ENCODE data around the gene LRP1B.
"Not testable (repeated sequence)": the region's sequence is repeated elsewhere in the genome, so short reads cannot be mapped to it uniquely, and the experiment has no call there.

Gene LRP1B

DNA sequence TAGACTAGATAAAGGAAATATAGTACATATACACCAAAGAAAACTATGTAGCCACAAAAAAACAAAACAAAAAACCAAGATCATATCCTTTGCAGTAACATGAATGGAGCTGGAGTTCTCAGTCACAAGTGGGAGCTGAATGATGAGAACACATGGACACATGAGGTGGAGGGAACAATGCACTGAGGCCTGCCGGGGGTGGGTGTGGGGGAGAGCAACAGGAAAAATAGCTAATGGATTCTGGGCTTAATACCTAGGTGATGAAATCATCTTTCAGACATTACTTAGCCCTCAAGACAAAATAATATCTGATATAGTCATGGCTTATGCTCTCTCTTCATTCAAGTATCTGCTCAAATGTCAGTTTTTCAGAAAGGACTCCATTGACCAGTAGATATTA, 930.6 kb downstream of the LRP1B start:
- DNase-seq, result no peak

DNA sequence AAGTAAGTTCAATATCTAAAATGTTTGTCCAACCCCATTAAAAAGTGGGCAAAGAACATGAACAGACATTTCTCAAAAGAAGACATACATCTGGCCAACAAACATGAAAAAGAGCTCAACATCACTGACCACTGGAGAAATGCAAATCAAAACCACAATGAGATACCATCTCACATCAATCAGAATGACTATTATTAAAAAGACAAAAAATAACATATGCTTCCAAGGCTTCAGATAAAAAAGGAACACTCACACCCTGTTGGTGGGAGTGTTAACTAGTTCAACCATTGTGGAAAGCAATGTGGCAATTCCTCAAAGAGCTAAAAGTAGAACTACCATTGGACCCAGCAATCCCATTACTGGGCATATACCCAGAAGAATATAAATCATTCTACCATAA, 931.1 kb downstream of the LRP1B start:
- no peak for DNase-seq

DNA sequence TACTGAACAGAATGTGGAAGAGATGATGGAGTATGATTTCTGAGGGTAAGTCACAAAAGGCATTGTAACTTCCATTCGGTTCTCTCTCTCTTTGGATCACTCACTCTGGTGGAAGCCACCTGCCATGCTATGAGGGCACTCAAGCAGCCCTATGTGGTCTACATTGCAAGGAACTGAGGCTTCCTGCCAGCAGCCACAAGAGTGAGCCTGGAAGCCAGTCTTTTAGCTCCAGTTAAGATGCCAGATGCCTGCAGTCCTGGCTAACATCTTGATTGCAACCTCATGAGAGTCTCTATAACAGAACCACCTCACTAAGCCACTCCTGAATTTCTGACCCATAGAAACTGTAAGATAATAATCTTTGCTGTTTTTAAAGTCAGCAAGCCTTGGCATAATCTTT, 935.7 kb downstream of the LRP1B start:
- DNase-seq, result no peak

GRCh38 chr2:141187075-141187439, 943.8 kb downstream of the LRP1B start:
- no peak for DNase-seq

DNA sequence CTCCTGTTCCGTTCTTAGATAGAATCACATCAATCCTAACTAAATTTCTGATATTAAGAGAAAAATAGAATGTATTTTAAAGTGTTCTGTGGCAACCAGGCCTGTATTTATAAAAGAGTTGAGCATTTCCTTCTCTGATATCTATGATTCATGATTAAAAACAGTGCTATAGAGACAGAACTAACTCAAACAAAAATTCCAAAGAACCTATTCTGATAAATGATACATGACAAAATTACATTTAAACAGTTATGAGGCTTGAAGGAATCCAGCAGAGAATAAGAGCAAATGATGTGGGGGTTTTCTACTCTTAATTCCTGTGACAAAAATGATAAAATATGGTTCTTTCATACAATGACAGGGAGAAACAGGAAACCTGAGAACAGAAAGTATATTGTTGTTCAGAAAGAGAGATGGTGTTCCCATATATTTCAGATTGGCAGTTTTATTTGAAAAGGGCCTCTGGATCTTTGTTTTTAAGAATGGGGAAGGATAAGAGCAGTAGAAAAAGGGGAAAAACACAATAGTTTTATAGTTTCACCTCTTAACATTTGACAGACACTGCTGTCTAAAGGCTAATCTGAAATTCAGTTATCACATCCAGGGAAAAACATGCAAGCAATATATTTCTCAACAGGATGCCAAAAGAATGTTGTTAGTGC, 944.3 kb downstream of the LRP1B start:
- DNase-seq, result no peak

DNA sequence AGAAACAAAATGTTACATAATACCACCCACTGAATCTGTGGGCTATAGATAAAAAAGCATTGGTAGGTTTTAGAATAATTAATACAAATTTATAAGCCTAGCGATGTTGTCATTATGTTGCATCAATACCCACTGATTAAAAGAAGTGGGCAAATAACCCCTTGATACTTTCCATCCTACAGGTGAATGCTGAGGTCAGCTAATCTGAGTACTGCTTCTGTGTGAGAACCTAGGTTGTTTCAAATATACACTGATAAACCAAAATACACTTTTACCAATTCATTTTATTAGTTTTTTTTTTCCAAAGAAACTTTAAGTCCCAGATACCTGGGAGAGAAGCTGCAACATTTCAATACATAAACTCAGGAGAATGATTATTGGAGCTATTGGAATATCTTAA, 948.6 kb downstream of the LRP1B start:
- no peak for DNase-seq

DNA sequence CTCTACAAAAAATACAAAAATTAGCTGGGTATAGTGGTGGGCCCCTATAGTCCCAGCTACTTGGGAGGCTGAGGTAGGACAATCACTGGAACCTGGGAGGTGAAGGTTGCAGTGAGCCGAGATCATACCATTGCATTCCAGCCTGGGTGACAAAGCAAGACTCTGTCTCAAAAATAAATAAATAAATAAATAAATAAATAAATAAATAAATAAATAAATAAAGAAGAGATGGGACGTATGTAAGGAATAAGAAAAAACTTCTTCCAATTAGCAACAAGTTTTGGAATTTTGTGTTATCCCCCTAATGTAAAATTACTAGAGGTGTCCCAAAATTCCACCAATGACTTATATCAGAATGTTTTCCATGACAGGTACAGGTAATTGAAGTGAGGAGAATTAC, 961.7 kb downstream of the LRP1B start:
- DNase-seq, result not testable (repeated sequence)

GRCh38 chr2:141162314-141162713, 968.5 kb downstream of the LRP1B start:
- DNase-seq, result no peak

DNA sequence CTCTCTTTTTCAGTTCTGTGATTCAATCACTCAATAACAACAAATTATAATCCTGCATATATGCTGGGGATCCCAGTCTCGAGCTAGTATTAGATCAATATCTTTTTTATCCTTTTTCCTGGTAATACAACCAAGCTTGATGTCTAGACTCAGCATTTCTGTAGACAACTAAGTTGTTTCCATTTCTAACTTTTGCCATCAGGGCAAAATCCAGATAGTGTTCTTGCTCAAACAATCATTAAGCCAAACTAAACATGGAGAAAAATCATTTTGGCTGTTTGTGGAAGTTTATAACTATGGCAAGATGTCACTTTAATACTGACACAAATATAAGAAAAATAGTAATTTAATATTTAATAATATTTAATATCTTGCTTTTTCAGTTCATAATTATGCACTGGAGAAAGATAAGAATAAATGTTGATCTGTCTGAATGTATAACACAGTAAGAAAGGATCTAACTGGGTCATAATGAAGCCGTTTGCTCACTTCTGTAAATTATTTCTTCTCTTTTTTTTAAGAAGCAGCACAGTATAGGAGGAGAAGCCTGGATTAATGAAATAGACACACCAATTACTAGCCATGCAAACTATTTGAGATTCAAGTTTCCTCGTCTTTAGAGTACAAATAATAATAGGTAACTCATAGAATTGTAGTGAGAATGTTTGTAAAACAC, 979.1 kb downstream of the LRP1B start:
- no peak for DNase-seq

DNA sequence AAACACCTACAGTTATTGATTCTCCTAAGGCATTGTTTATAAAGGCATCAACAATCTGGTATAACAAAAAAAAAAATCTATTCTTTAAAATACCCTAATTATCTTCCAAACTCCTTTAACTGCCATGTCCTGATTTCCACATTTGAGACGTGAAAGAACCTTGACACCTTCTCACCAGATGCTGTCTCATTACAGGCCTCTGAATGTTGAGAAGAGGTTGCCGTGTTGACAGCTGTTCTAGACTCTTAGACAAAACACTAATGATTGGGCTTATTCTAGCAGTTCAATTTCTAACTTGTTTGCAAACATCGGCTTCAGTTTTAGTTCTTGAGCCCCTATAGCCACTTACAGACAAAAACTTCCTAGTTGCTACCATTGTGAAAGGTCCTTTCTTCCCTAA, 988.8 kb downstream of the LRP1B start:
- DNase-seq, result no peak

- no peak for DNase-seq
Observed at GRCh38 chr2:141137122-141137693, 993.6 kb downstream of the LRP1B start.

DNA sequence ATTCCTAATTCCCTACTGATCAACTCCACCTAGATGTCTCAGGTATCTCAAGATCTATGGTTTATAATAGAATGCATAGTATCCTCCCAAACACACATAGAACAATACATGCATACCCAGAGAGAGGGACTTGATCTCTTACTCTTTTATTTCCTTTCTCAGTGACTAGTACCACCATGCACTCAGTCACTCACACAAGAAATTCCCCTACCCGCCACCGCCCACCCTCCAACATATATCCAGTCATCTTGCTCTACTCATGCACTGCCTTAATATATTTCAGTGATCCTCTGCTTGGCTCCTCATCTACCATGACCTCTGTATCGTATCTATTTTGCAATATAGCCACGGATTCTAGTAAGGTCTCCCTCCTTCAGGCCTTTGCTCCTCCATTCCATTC, 996.9 kb downstream of the LRP1B start:
- DNase-seq, result no peak

DNA sequence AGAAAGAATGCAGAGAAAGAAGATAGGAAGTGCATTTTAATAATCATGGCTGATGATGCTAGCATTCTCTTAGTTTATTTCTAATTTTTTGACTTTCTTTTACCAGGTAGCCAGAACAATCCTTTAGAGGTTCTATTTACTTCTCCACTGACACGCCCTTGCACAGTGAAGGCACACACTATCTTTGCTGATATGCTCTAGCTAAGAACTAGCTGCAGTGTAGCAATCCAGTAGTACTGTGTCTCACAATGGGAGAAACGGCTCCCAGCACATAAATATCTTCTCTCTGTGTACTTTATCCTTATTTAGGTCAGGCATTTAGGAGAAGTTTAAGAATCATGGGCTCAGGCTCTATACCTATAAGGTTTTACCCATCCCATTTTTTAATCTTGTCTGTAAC, 1005.4 kb downstream of the LRP1B start:
- DNase-seq, result no peak

- no peak for DNase-seq
Observed at GRCh38 chr2:141118836-141119235, 1012.0 kb downstream of the LRP1B start.

DNA sequence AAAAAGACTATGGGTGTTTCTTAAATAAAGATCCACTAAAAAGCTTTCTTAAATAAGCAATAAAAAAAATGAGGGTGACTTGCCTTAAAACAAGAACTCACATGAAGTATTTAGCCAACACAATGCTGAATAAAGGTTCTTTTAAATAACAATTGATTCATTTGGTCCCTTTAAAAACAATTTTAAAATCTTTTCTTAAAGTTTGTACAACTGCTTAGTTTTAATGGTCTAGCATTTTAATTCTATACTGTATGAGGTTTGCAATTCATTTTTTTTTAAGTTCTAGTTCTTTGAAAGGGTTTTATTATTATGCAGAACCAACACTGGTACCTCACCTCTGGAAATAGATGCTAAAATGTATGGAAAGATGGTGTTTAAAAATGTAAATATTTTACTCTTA, 1017.5 kb downstream of the LRP1B start:
- no peak for DNase-seq

- DNase-seq, result no peak
Observed at GRCh38 chr2:141109633-141110032, 1021.2 kb downstream of the LRP1B start.

- no peak for DNase-seq
Observed at GRCh38 chr2:141105763-141106162, 1025.1 kb downstream of the LRP1B start.

DNA sequence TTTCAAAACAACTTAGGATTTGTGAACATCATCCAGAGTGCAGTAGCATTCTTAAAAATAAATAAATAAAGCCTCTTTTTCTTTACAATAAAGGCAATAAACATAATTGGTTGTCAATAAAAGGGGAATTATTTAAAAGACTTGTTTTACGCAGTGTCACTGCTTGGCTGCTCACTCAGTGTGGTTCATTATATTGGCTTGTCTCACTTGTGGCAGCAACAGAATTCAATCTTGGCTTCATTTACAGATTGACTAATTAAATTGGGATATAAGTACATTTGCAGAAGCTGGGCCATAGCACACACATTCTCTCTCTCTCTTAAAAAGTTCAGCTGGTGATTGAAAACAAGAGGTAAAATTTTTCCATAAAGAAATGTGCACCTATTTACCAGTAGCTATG, 1027.6 kb downstream of the LRP1B start:
- no peak for DNase-seq

GRCh38 chr2:141079231-141079630, 1051.6 kb downstream of the LRP1B start:
- no peak for DNase-seq

GRCh38 chr2:141075753-141076152, 1055.1 kb downstream of the LRP1B start:
- DNase-seq, result no peak

DNA sequence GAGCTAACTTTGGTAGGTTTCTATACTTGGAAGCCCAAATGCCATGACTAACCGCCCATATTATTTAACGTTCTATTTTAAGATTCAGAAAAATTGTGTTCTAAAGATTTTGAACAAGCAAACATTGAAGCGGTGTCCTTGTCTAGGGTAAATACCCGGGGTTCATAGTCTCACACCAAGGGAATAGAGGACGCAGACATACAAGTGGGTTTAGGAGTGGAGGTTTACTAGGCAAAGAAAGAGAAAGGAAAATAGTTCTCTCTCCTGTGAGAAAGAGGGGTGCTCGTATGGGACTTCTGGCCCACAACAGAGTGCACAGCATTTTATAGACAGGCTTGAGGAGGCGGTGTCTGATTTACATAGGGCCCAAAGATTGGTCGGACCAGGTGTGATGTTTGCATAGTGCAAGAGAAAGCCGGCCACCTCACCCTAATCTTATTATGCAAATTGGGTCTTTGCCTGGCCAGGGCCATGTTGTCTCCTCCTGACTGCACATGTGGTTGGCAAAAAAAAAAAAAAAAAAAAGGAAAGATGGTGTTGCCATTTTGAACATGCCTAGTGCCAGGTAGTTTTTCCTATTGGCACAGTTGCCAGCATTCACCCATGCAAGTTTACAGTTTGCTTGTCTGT, 1062.6 kb downstream of the LRP1B start:
- no peak for DNase-seq

- DNase-seq, result no peak
Observed at GRCh38 chr2:141065042-141065441, 1065.8 kb downstream of the LRP1B start.

GRCh38 chr2:141063406-141063805, 1067.4 kb downstream of the LRP1B start:
- DNase-seq, result no peak

DNA sequence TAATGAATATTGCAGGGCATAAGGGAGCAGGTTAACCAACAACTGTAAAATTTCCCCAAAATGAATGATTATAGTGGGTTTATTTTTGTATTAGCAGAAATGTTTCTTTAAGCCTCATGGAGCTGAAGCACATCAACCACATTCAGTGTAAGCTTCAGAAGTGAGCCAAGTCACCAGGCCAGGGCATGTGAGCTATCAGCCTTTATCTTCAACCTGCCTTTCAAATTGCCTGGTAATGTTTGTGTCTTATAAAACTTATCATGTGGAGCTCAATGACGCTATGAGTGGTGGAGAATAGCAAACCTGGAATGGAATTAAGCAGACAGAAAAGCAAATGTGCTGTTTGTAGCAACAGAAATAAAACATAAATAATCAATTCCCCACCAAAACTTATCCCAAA, 1068.4 kb downstream of the LRP1B start:
- no peak for DNase-seq
